Lower leg skin (tissue), 4 donors: ENCODE measurements around the gene GPR25. TPM values are rescaled to one million over a fixed set of nuclear protein-coding genes. Genes with fewer than 3 reads are reported as not detected.

Experiments used
- DNase-seq, 2 donors: peaks; one replicate each; pipeline ENCODE4 v3.0.0-alpha.2; 2019; ENCODE audit warnings: low spot score in 2 of 2
- H3K4me3 ChIP-seq: fragments of 200-600 bp; sonication (generic); 2 replicates; pipeline ENCODE4 v1.5.1; 2017; ENCODE audit warnings: mild to moderate bottlenecking, low read depth; ENCODE audit not compliant: poor library complexity, severe bottlenecking
- POLR2A ChIP-seq, 2 donors: fragments of 450-650 bp; IDR thresholded peaks; one replicate each; pipeline ENCODE4 v1.6.1; 2016 to 2017; ENCODE audit warnings: antibody characterized with exemption in 2 of 2, mild to moderate bottlenecking in 1 of 2, moderate library complexity in 1 of 2
- WGBS, 2 donors: methylation state at CpG; one replicate each; pipeline ENCODE4 v1.1.5; 2018; 5-methylcytosine and 5-hydroxymethylcytosine counted together
- intact Hi-C: fragments of 100-400 bp; cut with DNase I; formaldehyde crosslinking; loops from one replicate; pipeline ENCODE4 v1.15.0; 2023; ENCODE audit warnings: low total_unique reads
- total RNA-seq, 4 donors: library from RNA; depleted of rRNA; stranded (reverse); fragments of >200 nt; gene quantifications; one replicate each; pipeline ENCODE4 v1.1.0, GENCODE V29; 2016
- TF ChIP-seq, protein P1 (sequence below), 3 donors: fragments of 450-650 bp; IDR thresholded peaks; one replicate each; pipeline ENCODE4 v1.5.1; 2016; ENCODE audit warnings: antibody characterized with exemption in 3 of 3, mild to moderate bottlenecking in 3 of 3, moderate library complexity in 2 of 3

GPR25 gene
- total RNA-seq = not detected

DNA sequence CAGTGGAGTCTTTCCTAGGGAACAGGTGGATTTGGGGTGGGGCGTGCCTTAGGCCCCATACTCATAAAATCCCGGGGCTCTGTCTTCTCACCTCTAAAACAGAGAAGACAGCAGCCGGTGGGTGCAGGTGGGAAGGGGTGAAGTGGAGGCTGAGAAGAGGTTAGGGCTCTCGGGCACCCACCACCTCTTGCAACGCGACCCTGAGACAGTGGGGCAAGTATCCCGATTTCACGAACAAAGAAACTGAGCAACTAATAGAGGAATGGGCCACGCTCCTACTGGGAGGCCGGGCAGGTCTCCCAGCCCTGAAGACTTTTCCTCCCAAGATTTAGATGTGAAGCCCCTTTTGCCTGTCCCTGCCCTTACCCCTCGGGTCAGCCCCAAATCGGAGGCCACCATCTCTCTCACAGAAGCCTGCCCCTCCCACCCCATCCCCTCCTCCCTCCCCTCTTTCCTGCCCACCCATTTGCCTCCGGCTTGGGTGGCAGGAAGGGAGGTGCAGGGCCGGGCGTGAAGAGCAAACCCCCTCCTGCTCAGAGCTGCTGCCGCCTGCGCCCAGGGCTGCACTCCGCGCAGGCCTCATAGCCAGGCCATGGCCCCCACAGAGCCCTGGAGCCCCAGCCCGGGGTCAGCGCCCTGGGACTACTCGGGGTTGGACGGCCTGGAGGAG is at the start of gene GPR25:
Gene GPR25, plus strand, starts transcription at position 536 of the 670 bp plus-strand sequence. Its CDS starts 57 bp downstream, at position 593.
- TF ChIP-seq, protein P1, sequence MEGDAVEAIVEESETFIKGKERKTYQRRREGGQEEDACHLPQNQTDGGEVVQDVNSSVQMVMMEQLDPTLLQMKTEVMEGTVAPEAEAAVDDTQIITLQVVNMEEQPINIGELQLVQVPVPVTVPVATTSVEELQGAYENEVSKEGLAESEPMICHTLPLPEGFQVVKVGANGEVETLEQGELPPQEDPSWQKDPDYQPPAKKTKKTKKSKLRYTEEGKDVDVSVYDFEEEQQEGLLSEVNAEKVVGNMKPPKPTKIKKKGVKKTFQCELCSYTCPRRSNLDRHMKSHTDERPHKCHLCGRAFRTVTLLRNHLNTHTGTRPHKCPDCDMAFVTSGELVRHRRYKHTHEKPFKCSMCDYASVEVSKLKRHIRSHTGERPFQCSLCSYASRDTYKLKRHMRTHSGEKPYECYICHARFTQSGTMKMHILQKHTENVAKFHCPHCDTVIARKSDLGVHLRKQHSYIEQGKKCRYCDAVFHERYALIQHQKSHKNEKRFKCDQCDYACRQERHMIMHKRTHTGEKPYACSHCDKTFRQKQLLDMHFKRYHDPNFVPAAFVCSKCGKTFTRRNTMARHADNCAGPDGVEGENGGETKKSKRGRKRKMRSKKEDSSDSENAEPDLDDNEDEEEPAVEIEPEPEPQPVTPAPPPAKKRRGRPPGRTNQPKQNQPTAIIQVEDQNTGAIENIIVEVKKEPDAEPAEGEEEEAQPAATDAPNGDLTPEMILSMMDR (IDR thresholded peaks at IDR 0.05) = no peak
- no peak for TF ChIP-seq POLR2A (IDR thresholded peaks at IDR 0.05)

DNA sequence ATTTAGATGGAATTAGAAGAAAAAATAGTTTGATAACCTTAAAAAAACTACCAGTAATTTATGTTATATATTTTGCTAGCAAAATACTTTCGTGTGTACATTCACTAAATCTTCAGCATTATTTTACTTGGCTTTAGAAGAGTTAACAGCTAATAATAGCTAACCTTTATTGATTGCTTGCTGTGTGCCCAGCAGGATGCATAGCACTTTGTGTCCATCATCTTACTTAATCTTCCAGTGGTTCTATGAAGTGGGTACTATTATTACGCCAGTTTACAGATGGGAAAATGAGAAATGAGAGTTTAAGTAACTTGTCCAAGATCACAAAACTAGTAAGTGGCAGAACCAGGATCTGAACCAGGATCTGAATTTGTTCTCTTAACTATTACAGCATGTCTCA is 41.7 kb upstream of the GPR25 start:
- intact Hi-C loops = no loop called here
- DNase-seq = no peak
- TF ChIP-seq, protein P1 (IDR thresholded peaks at IDR 0.05) = no peak
- no peak for TF ChIP-seq POLR2A (IDR thresholded peaks at IDR 0.05)
- H3K4me3 ChIP-seq = no peak overlapping the region
- 84 to 92% methylated on average over 2 of the region's 2 CpGs for WGBS, 2 donors

More for the DNA sequence above, at the start of gene GPR25:
- H3K4me3 ChIP-seq = no peak within 1 kb of the TSS
- no peak for DNase-seq
- WGBS, 2 donors = 79 to 85% methylated on average over 15 to 22 of the region's 23 CpGs
- intact Hi-C loops = no loop called here

GRCh38 chr1:200834383-200834782 is 38.4 kb upstream of the GPR25 start:
- 90 to 93% methylated on average over 5 of the region's 5 CpGs for WGBS, 2 donors
- H3K4me3 ChIP-seq = no peak overlapping the region
- TF ChIP-seq, protein P1 (IDR thresholded peaks at IDR 0.05) = no peak
- TF ChIP-seq POLR2A (IDR thresholded peaks at IDR 0.05) = no peak
- DNase-seq = no peak
- intact Hi-C loops = no loop called here

DNA sequence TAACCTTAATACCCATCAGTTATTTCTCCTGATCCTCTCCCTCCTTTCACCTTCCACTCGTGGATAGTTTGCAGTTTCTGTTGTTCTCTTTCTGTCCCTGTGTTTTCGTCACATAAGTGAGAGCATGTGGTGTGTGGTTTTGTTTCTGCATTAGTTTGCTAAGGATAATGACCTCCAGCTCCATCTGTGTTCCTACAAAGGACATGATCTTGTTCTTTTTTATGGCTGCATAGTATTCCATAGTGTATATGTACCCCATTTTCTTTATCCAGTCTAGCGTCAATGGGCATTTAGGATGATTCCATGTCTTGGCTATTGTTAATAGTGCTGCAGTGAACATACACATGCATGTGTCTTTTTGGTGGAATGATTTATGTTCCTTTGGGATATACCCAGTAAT is 36.6 kb upstream of the GPR25 start:
- no peak for DNase-seq
- intact Hi-C loops = no loop called here
- no peak overlapping the region for H3K4me3 ChIP-seq
- TF ChIP-seq, protein P1 (IDR thresholded peaks at IDR 0.05) = no peak
- no peak for TF ChIP-seq POLR2A (IDR thresholded peaks at IDR 0.05)
- 89 to 96% methylated on average over 3 of the region's 3 CpGs for WGBS, 2 donors

DNA sequence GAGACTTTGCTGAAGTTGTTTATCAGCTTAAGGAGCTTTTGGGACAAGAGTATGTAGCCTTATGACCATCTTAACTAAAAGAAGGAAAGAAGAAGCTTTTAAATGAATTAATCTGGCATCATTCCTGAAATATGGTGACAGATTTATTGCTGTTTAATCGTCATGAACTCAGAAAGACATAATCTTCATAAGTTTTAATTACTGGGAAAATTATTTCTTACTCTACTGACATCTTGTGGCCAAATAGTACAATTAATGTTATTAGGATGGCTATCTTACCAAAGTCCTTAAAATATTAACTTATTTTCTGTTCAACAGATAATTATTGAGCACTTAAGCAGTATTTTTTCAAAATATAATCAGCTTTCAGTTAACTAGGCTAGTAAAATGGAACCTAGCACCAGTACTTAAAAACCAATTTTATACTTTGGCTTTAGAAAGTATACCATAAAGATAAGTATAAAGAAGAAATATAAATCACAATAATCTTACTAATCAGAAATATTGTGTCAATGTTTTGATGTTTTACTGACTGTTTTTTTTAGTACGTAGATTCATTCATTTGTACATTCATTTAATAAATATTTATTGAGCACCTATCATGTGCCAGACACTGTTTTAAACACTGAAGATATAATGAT is 34.7 kb upstream of the GPR25 start:
- 44 to 47% methylated on average over 2 of the region's 2 CpGs for WGBS, 2 donors
- DNase-seq = no peak
- TF ChIP-seq, protein P1 (IDR thresholded peaks at IDR 0.05) = no peak
- TF ChIP-seq POLR2A (IDR thresholded peaks at IDR 0.05) = no peak
- H3K4me3 ChIP-seq = no peak overlapping the region
- intact Hi-C loops = no loop called here
